ENCODE data around the gene FAM3D. TPM values are rescaled to one million over a fixed set of nuclear protein-coding genes. Genes with fewer than 3 reads are reported as not detected.

Gene FAM3D
- total RNA-seq, 1 donor from 2014 or later, result 0.11 TPM

DNA sequence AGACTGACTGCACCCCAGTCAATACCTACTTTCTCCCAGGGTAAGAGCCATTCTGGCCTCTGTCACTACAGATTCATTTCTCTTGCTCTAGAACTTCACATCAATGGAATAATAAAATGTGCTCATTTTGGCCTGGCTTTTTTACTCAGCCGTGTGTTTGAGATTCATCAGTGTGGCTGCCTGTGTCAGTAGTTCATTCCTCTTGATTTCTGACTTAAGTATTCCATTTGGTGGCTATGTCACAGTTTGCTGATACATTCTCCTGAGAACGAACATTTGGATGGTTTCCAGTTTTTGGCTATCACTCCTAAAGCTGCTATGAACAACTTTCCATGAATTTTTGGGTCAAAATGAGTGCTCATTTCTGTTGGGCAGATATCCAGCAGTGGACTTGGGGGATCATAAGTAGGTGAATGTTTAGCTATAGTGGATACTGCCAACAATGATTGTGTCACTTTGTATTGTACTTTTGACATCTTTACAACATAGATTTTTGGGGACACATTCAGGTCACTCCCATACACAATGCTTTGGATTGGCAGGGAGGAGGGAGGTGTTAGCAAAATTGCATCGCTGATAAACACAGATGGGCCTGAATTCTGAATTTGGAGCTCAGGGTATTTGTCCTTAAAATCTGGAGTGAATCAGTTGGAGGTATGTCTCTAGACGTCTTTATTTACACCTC lies 69.6 kb downstream of the FAM3D start:
- H3K36me3 Mint-ChIP-seq, result no peaks in the 10 kb centered on the region
- no peaks in the 10 kb centered on the region for H3K9me3 Mint-ChIP-seq
- no peak overlapping the region for H3K4me3 Mint-ChIP-seq
- Histone ChIP-seq H3K79me2 (ENCODE audit: low read depth) (no peaks in the 10 kb centered on the region), H3K27ac (no peak overlapping the region), H3K9ac (no peak overlapping the region), H3F3A (ENCODE audit: low read depth) (no peaks in the 10 kb centered on the region), H3K4me3 (no peak overlapping the region), H3K27me3 (no peaks in the 10 kb centered on the region), H4K20me1 (ENCODE audit: low read depth) (no peaks in the 10 kb centered on the region), H3K36me3 (no peaks in the 10 kb centered on the region), H3K4me1 (peaks cover 7% of the 10 kb centered on the region), H3K4me2 (no peak overlapping the region), H2AFZ (replicated peaks) (no peak overlapping the region), H3K9me3 (ENCODE audit: low read depth) (no peaks in the 10 kb centered on the region)
- no peak overlapping the region for H3K27ac Mint-ChIP-seq
- no peak for DNase-seq (ENCODE audit: low spot score)
- peaks cover 5% of the 10 kb centered on the region for H3K27me3 Mint-ChIP-seq (ENCODE audit: insufficient read depth, low read depth)
- TF ChIP-seq, protein P1, sequence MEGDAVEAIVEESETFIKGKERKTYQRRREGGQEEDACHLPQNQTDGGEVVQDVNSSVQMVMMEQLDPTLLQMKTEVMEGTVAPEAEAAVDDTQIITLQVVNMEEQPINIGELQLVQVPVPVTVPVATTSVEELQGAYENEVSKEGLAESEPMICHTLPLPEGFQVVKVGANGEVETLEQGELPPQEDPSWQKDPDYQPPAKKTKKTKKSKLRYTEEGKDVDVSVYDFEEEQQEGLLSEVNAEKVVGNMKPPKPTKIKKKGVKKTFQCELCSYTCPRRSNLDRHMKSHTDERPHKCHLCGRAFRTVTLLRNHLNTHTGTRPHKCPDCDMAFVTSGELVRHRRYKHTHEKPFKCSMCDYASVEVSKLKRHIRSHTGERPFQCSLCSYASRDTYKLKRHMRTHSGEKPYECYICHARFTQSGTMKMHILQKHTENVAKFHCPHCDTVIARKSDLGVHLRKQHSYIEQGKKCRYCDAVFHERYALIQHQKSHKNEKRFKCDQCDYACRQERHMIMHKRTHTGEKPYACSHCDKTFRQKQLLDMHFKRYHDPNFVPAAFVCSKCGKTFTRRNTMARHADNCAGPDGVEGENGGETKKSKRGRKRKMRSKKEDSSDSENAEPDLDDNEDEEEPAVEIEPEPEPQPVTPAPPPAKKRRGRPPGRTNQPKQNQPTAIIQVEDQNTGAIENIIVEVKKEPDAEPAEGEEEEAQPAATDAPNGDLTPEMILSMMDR (IDR thresholded peaks at IDR 0.05), result no peak
- TF ChIP-seq EZH2 (IDR thresholded peaks at IDR 0.05), result no peak
- TF ChIP-seq EZH2phosphoT487 (IDR thresholded peaks at IDR 0.05), result no peak
- peaks cover 7% of the 10 kb centered on the region for H3K4me1 Mint-ChIP-seq

DNA sequence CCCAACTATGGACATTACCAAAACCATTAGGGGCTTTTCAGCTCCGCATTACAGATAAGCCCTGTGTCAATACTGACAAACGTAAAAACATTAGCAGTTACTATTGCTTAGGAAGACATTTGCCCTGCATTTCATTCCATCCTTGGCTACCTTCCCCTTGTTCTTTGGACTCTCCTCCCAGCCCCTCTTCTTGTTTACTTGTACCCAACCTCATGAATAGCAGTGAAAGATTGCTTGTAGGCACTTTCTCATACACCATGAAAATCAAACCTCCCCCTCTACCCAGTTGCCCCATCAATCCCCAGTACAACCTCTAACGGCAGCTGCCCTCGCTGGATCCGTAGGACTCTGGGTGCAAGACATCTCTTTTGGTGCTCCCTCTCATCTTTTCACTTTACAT lies 72.5 kb downstream of the FAM3D start:
- no peak for DNase-seq (ENCODE audit: low spot score)
- H3K4me1 ChIP-seq, result no peaks in the 10 kb centered on the region
- H3K9me3 ChIP-seq (ENCODE audit: low read depth), result no peaks in the 10 kb centered on the region
- no peaks in the 10 kb centered on the region for H4K20me1 ChIP-seq (ENCODE audit: low read depth)
- H3K36me3 ChIP-seq, result no peaks in the 10 kb centered on the region
- no peaks in the 10 kb centered on the region for H3F3A ChIP-seq (ENCODE audit: low read depth)
- H3K4me3 Mint-ChIP-seq, result no peak overlapping the region
- no peak overlapping the region for H3K4me2 ChIP-seq
- no peak overlapping the region for H3K27ac ChIP-seq
- H3K9me3 Mint-ChIP-seq, result no peaks in the 10 kb centered on the region
- H3K27ac Mint-ChIP-seq, result no peak overlapping the region
- H3K9ac ChIP-seq, result no peak overlapping the region
- peaks cover 5% of the 10 kb centered on the region for H3K27me3 Mint-ChIP-seq (ENCODE audit: insufficient read depth, low read depth)
- H2AFZ ChIP-seq (replicated peaks), result no peak overlapping the region
- peaks cover under 1% of the 10 kb centered on the region for H3K27me3 ChIP-seq
- H3K36me3 Mint-ChIP-seq, result no peaks in the 10 kb centered on the region
- H3K79me2 ChIP-seq (ENCODE audit: low read depth), result no peaks in the 10 kb centered on the region
- no peak overlapping the region for H3K4me3 ChIP-seq
- TF ChIP-seq, protein P1 (IDR thresholded peaks at IDR 0.05), result no peak
- TF ChIP-seq EZH2 (IDR thresholded peaks at IDR 0.05), result no peak
- TF ChIP-seq EZH2phosphoT487 (IDR thresholded peaks at IDR 0.05), result no peak
- H3K4me1 Mint-ChIP-seq, result peaks cover 15% of the 10 kb centered on the region

DNA sequence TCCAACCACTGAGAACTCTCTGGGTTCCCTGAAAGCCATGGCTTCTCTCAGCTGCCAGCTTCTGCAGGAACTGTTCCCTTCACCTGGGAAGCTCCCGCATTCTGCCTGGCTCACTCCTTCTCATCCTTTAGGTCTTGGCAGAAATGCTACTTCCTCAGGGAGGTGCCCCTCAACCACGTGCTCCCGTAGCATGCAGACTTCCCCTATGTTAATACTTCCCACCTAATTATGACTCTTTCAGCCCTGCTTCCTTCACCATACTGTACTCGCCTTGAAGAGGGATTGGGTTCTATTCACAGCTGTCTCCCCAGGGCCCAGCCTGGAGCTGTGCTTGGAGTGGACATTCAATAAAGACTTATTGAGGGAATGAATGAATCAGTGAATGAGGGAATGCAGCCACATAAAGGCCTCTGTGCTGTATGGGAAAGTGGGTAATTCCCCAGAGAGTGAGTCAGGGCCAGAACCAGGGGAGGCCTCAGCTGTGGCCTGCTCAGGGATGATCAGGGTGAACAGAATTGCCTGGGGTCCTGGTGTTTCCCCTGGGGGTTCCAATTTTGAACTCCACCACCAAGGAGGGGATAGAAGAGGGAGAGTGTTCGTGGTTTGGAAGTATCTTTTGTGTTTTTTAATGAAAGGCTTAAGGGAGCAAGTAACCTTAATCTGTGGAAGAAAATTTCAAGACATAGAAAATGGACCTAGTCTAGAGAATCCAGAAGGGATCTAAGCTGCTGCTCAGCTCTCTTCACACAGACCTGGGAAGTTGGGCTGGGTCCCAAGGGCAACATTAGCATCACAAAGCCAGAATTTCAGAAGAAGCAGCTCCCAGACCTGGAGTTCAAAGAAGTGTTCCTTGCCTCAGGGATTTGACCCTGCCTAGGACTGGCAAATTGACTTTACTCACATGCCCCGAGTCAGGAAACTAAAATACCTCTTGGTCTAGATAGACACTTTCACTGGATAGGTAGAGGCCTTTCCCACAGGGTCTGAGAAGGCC lies 74.8 kb downstream of the FAM3D start:
- Mint-ChIP-seq H3K36me3 (no peaks in the 10 kb centered on the region), H3K4me3 (no peak overlapping the region), H3K9me3 (peaks cover 3% of the 10 kb centered on the region), H3K4me1 (peaks cover 23% of the 10 kb centered on the region), H3K27me3 (ENCODE audit: insufficient read depth, low read depth) (peaks cover 11% of the 10 kb centered on the region), H3K27ac (no peak overlapping the region)
- DNase-seq (ENCODE audit: low spot score), result no peak
- Histone ChIP-seq H2AFZ (replicated peaks) (no peak overlapping the region), H3K4me3 (no peak overlapping the region), H4K20me1 (ENCODE audit: low read depth) (no peaks in the 10 kb centered on the region), H3K79me2 (ENCODE audit: low read depth) (no peaks in the 10 kb centered on the region), H3K27ac (no peak overlapping the region), H3K36me3 (no peaks in the 10 kb centered on the region), H3K4me1 (peaks cover 4% of the 10 kb centered on the region), H3K27me3 (peaks cover 19% of the 10 kb centered on the region), H3K9me3 (ENCODE audit: low read depth) (no peaks in the 10 kb centered on the region), H3F3A (ENCODE audit: low read depth) (peaks cover 9% of the 10 kb centered on the region), H3K4me2 (no peak overlapping the region), H3K9ac (no peak overlapping the region)
- TF ChIP-seq, protein P1 (IDR thresholded peaks at IDR 0.05), result no peak
- TF ChIP-seq EZH2 (IDR thresholded peaks at IDR 0.05) (no peak), EZH2phosphoT487 (IDR thresholded peaks at IDR 0.05) (no peak)
